Liver (tissue), 9 donors: Measurements from ENCODE around the gene PAX7. TPM values are rescaled to one million over a fixed set of nuclear protein-coding genes. Genes with fewer than 3 reads are reported as not detected.

Experiments used
- DNase-seq: peaks from one replicate; pipeline ENCODE4 v3.0.0-alpha.2; 2017; ENCODE audit warnings: low spot score
- H3K27ac ChIP-seq, 2 donors: one replicate each; pipeline ENCODE4 v1.7.0; 2013; ENCODE audit warnings: inconsistent platforms in 2 of 2, low read length in 2 of 2, control low read depth in 1 of 2, low read depth in 1 of 2, mild to moderate bottlenecking in 1 of 2
- H3K27me3 ChIP-seq, 4 donors: one replicate each; pipeline versions ENCODE4 v1.6.1 to v1.7.0; 2013; ENCODE audit warnings: low read length in 3 of 4, inconsistent platforms in 1 of 4, mild to moderate bottlenecking in 1 of 4, moderate library complexity in 1 of 4; ENCODE audit not compliant: control insufficient read depth in 4 of 4, insufficient read depth in 4 of 4
- H3K36me3 ChIP-seq, 4 donors: one replicate each; pipeline versions ENCODE4 v1.6.1 to v1.7.0; 2013; ENCODE audit warnings: low read length in 3 of 4, mild to moderate bottlenecking in 3 of 4, low read depth in 1 of 4, moderate library complexity in 1 of 4; ENCODE audit not compliant: control insufficient read depth in 4 of 4, insufficient read depth in 3 of 4
- H3K4me1 ChIP-seq, 4 donors: one replicate each; pipeline versions ENCODE4 v1.6.1 to v1.7.0; 2013; ENCODE audit warnings: low read length in 3 of 4, mild to moderate bottlenecking in 3 of 4, moderate library complexity in 1 of 4; ENCODE audit not compliant: control insufficient read depth in 4 of 4, insufficient read depth in 4 of 4
- H3K4me3 ChIP-seq, 3 donors: one replicate each; pipeline versions ENCODE4 v1.6.1 to v1.7.0; 2013; ENCODE audit warnings: low read length in 3 of 3, control low read depth in 1 of 3, low read depth in 1 of 3, mild to moderate bottlenecking in 1 of 3
- H3K9ac ChIP-seq, 2 donors: one replicate each; pipeline ENCODE4 v1.7.0; 2013; ENCODE audit warnings: low read length in 2 of 2, mild to moderate bottlenecking in 2 of 2, moderate library complexity in 2 of 2, control low read depth in 1 of 2, low read depth in 1 of 2
- H3K9me3 ChIP-seq, 4 donors: one replicate each; pipeline versions ENCODE4 v1.6.1 to v1.7.0; 2013; ENCODE audit warnings: low read length in 3 of 4; ENCODE audit not compliant: control insufficient read depth in 4 of 4
- EGR1 ChIP-seq, 2 donors: IDR thresholded peaks; 2 replicates each; pipeline ENCODE4 v1.6.1; 2016 to 2018; ENCODE audit warnings: antibody characterized with exemption in 2 of 2, low read depth in 2 of 2
- FOXA1 ChIP-seq: IDR thresholded peaks from 2 replicates; pipeline ENCODE4 v1.6.1; 2016; ENCODE audit warnings: antibody characterized with exemption
- FOXA2 ChIP-seq: IDR thresholded peaks from 2 replicates; pipeline ENCODE4 v1.6.1; 2016; ENCODE audit warnings: antibody characterized with exemption
- GABPA ChIP-seq, 2 donors: IDR thresholded peaks in 1 of 2; conservative IDR thresholded peaks in 1 of 2; 2 replicates each; pipeline ENCODE4 v1.6.1; 2016; ENCODE audit warnings: antibody characterized with exemption in 2 of 2, mild to moderate bottlenecking in 1 of 2, moderate library complexity in 1 of 2
- HNF4A ChIP-seq, 2 donors: conservative IDR thresholded peaks; 2 replicates each; pipeline ENCODE4 v1.6.1; 2016; ENCODE audit warnings: antibody characterized with exemption in 2 of 2, mild to moderate bottlenecking in 2 of 2
- JUND ChIP-seq, 2 donors: IDR thresholded peaks; 2 replicates each; pipeline ENCODE4 v1.6.1; 2016; ENCODE audit warnings: antibody characterized with exemption in 2 of 2
- NR2F2 ChIP-seq: IDR thresholded peaks from 2 replicates; pipeline ENCODE4 v1.6.1; 2016; ENCODE audit warnings: antibody characterized with exemption
- REST ChIP-seq: IDR thresholded peaks from 2 replicates; pipeline ENCODE4 v1.6.1; 2016; ENCODE audit warnings: antibody characterized with exemption, mild to moderate bottlenecking
- SP1 ChIP-seq: IDR thresholded peaks from 2 replicates; pipeline ENCODE4 v1.6.1; 2018; ENCODE audit warnings: antibody characterized with exemption, mild to moderate bottlenecking
- TAF1 ChIP-seq: conservative IDR thresholded peaks from 2 replicates; pipeline ENCODE4 v1.6.1; 2016; ENCODE audit warnings: antibody characterized with exemption, mild to moderate bottlenecking
- YY1 ChIP-seq: IDR thresholded peaks from 2 replicates; pipeline ENCODE4 v1.6.1; 2016; ENCODE audit warnings: antibody characterized with exemption, mild to moderate bottlenecking
- WGBS: extraction: QIAGEN DNeasy Blood & Tissue Kit; methylation state at CpG from one replicate; pipeline ENCODE4 v1.1.7; 2013; 5-methylcytosine and 5-hydroxymethylcytosine counted together
- polyA plus RNA-seq, 2 donors: library from polyadenylated mRNA; stranded (reverse) in 1 of 2; unstranded in 1 of 2; fragments of 200-250 nt in 1 of 2; fragments of >200 nt in 1 of 2; fragmentation: Nextera tagmentation in 1 of 2; extraction: Ambion mirVana in 1 of 2; gene quantifications; one replicate each; pipeline versions ENCODE4 v1.2.1 to v1.2.3, GENCODE V29; 2013 to 2015
- total RNA-seq, 2 donors: library from RNA; depleted of rRNA; stranded (reverse); fragments of >200 nt; gene quantifications; one replicate each; pipeline ENCODE4 v1.2.3, GENCODE V29; 2014
- TF ChIP-seq, protein P1 (sequence below): IDR thresholded peaks from 2 replicates; pipeline ENCODE4 v1.6.1; 2016; ENCODE audit warnings: antibody characterized with exemption
- TF ChIP-seq, protein P2 (sequence below): fragments of 150-350 bp; IDR thresholded peaks from 2 replicates; pipeline ENCODE4 v1.5.1; 2017; ENCODE audit warnings: improper control_type of control experiment, low read depth, low read length; ENCODE audit not compliant: missing input control
- TF ChIP-seq, protein P3 (sequence below): IDR thresholded peaks from 2 replicates; pipeline ENCODE4 v1.6.1; 2016; ENCODE audit warnings: antibody characterized with exemption
- donor health status: healthy.
- donor health status: healthy.
- donor health status: healthy.
- donor health status: healthy.
- donor health status: healthy.

The PAX7 gene
- total and polyA plus RNA-seq, 4 donors, result not detected

GRCh38 chr1:18760156-18760555 is 129.5 kb downstream of the PAX7 start:
- Histone ChIP-seq H3K4me3 (no peak overlapping the region), H3K27me3 (peaks cover 0 to 10% (median 2%) of the 10 kb centered on the region in 4 donors)

DNA sequence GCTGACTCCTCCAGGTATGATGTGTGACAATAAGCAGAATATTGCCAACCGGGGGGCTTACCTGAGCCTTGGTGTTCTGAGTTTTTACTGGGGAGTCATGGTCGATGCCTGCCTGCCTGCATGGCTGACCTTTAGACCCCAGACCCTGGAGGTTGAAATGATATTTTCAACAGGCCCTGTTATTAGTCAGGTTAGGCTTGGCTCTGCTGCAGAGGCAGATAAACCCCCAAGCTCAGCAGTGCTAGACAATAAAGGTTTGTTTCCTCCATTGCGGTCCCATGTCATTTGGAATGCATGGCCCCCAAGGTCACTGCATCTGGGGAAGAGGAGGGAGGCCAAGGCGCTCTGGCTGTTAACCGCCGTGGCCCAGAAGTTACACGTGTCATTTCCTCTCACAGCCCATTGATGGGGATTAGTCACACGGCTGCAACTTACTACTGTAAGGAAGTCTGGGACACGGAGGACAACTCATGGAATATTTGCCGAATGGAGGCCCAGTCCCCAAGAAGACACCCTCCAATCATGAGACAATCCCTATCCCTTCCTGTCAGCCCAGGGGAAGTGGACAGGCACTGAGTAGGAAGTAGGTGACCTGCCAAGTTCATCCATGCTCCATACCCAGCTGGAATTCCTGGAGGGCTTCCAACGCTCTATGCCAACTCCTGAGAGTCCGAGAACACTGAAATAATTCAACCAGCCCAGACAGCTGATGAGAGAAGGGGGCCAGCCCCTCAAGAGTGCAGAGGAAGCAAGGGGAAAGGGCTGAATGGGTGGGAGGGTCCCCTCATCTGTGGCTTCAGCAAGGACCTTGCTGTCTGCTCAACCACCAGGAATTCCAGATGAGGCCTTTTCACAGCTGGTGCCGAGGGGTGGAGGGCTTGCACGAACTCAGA is 131.5 kb downstream of the PAX7 start:
- H3K4me3 ChIP-seq, result no peak overlapping the region
- no peaks in the 10 kb centered on the region for H3K4me1 ChIP-seq
- H3K27ac ChIP-seq, result no peak overlapping the region
- H3K36me3 ChIP-seq, result no peaks in the 10 kb centered on the region
- H3K9ac ChIP-seq, result no peak overlapping the region
- H3K27me3 ChIP-seq, result peaks cover 0 to 14% (median 0%) of the 10 kb centered on the region in 4 donors
- WGBS, result 74% methylated on average over 14 of the region's 14 CpGs
- no peak for DNase-seq
- peaks cover 0 to 2% (median 0%) of the 10 kb centered on the region in 4 donors for H3K9me3 ChIP-seq
- TF ChIP-seq, protein P1, sequence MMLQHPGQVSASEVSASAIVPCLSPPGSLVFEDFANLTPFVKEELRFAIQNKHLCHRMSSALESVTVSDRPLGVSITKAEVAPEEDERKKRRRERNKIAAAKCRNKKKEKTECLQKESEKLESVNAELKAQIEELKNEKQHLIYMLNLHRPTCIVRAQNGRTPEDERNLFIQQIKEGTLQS, result no peak
- TF ChIP-seq FOXA2, result no peak
- TF ChIP-seq FOXA1, result no peak
- TF ChIP-seq YY1, result no peak
- no peak for TF ChIP-seq EGR1 (IDR thresholded peaks at IDR 0.05; ENCODE audit: low read depth in 2 of 2)
- no peak for TF ChIP-seq TAF1
- TF ChIP-seq REST, result no peak
- TF ChIP-seq HNF4A (conservative IDR thresholded peaks at IDR 0.05), result no peak
- TF ChIP-seq SP1, result no peak
- TF ChIP-seq GABPA (IDR thresholded peaks at IDR 0.05 in 1 of 2, conservative IDR thresholded peaks at IDR 0.05 in 1 of 2), result no peak

More at GRCh38 chr1:18760156-18760555, 129.5 kb downstream of the PAX7 start:
- Histone ChIP-seq H3K27ac (no peak overlapping the region), H3K36me3 (no peaks in the 10 kb centered on the region), H3K9me3 (peaks cover 0 to 2% (median 0%) of the 10 kb centered on the region in 4 donors), H3K4me1 (no peaks in the 10 kb centered on the region), H3K9ac (no peak overlapping the region)
- TF ChIP-seq HNF4A (conservative IDR thresholded peaks at IDR 0.05) (no peak), GABPA (IDR thresholded peaks at IDR 0.05 in 1 of 2, conservative IDR thresholded peaks at IDR 0.05 in 1 of 2) (no peak), SP1 (no peak), FOXA2 (no peak), JUND (IDR thresholded peaks at IDR 0.05) (no peak), NR2F2 (no peak), EGR1 (IDR thresholded peaks at IDR 0.05; ENCODE audit: low read depth in 2 of 2) (no peak), FOXA1 (no peak), YY1 (no peak), REST (no peak)
- TF ChIP-seq, protein P2, sequence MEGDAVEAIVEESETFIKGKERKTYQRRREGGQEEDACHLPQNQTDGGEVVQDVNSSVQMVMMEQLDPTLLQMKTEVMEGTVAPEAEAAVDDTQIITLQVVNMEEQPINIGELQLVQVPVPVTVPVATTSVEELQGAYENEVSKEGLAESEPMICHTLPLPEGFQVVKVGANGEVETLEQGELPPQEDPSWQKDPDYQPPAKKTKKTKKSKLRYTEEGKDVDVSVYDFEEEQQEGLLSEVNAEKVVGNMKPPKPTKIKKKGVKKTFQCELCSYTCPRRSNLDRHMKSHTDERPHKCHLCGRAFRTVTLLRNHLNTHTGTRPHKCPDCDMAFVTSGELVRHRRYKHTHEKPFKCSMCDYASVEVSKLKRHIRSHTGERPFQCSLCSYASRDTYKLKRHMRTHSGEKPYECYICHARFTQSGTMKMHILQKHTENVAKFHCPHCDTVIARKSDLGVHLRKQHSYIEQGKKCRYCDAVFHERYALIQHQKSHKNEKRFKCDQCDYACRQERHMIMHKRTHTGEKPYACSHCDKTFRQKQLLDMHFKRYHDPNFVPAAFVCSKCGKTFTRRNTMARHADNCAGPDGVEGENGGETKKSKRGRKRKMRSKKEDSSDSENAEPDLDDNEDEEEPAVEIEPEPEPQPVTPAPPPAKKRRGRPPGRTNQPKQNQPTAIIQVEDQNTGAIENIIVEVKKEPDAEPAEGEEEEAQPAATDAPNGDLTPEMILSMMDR, result no peak
- TF ChIP-seq, protein P3, sequence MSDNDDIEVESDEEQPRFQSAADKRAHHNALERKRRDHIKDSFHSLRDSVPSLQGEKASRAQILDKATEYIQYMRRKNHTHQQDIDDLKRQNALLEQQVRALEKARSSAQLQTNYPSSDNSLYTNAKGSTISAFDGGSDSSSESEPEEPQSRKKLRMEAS, result no peak
- DNase-seq, result no peak
- WGBS, result 84% methylated on average over 3 of the region's 3 CpGs
